Activated CD8-positive, alpha-beta memory T cell treated with anti-CD3 and anti-CD28 coated beads, Interleukin-2, amount 10 ng/mL, durations not matched to agents 7 days and 5 days (primary cell): ENCODE data around the gene PHLDA3. TPM values are rescaled to one million over a fixed set of nuclear protein-coding genes. Genes with fewer than 3 reads are reported as not detected.
A peak's percentile ranks its signal among the peaks of the same experiment; 100 is the strongest.

Source experiments
- ATAC-seq: fragments of 150-1000 bp; cut with Tn5 transposase; one replicate; pipeline ENCODE4 v1.10.0; 2021; ENCODE audit warnings: moderate library complexity
- CTCF ChIA-PET: fragments of 350-600 bp; sonication (Branson Sonifier 250); formaldehyde crosslinking; loops from one replicate; lab custom pipeline; 2021; ENCODE audit warnings: antibody characterized with exemption; lab: Charles Lee
- DNase-seq: peaks from one replicate; pipeline ENCODE4 v3.0.0-alpha.2; 2020
- H3K27ac Mint-ChIP-seq: one replicate; pipeline ENCODE4 v1.8.0; 2021; ENCODE audit warnings: mild to moderate bottlenecking, mixed read lengths
- H3K27me3 Mint-ChIP-seq: one replicate; pipeline ENCODE4 v1.8.0; 2021; ENCODE audit warnings: mixed read lengths
- H3K36me3 Mint-ChIP-seq: one replicate; pipeline ENCODE4 v1.8.0; 2021; ENCODE audit warnings: mild to moderate bottlenecking, mixed read lengths
- H3K4me1 Mint-ChIP-seq: one replicate; pipeline ENCODE4 v1.8.0; 2021; ENCODE audit warnings: mixed read lengths
- H3K4me3 Mint-ChIP-seq: one replicate; pipeline ENCODE4 v1.8.0; 2021; ENCODE audit warnings: mild to moderate bottlenecking, moderate library complexity, mixed read lengths
- H3K9me3 Mint-ChIP-seq: one replicate; pipeline ENCODE4 v1.8.0; 2022; ENCODE audit warnings: low read depth, mixed read lengths
- total RNA-seq, 2 experiments: library from RNA; stranded (reverse); gene quantifications; one replicate each; pipeline ENCODE4 v1.2.3, GENCODE V29; 2021

Gene PHLDA3
- total RNA-seq, 2 experiments from 2014 or later = 12.9 to 23.5 TPM

DNA sequence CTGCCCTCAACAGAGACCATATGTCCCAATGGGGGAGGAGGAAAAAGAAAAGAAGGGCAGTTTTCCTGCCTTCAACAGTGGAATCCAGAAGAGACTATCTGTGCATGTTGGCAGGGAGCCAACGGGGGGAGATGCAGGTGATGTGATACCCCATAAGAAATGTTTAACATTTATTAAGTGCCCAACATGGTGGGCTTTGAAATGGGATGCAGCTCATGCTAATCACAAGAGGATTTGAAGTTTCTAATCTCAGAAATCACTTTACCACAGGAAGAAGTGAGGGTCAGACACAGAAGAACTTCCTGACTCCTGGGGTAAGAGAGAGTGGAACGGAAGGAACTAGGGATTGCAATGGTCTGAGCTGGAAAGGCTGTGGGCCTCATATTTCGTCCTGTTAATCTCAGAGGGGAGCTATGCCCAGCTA, 21.7 kb upstream of the PHLDA3 start:
- CTCF ChIA-PET = interaction anchor here (1.4 to 17.6 kb wide), 3 partner anchors 9 to 43 kb away, joined by 5 to 597 read pairs (median 12); partner anchors contain the start of gene CSRP1
- H3K27me3 Mint-ChIP-seq = no peaks in the 10 kb centered on the region
- DNase-seq (no peak), ATAC-seq (no peak)
- H3K4me1 Mint-ChIP-seq = peaks cover 16% of the 10 kb centered on the region
- no peaks in the 10 kb centered on the region for H3K9me3 Mint-ChIP-seq
- H3K36me3 Mint-ChIP-seq = peaks cover 41% of the 10 kb centered on the region
- no peak overlapping the region for H3K4me3 Mint-ChIP-seq
- H3K27ac Mint-ChIP-seq = no peak overlapping the region

DNA sequence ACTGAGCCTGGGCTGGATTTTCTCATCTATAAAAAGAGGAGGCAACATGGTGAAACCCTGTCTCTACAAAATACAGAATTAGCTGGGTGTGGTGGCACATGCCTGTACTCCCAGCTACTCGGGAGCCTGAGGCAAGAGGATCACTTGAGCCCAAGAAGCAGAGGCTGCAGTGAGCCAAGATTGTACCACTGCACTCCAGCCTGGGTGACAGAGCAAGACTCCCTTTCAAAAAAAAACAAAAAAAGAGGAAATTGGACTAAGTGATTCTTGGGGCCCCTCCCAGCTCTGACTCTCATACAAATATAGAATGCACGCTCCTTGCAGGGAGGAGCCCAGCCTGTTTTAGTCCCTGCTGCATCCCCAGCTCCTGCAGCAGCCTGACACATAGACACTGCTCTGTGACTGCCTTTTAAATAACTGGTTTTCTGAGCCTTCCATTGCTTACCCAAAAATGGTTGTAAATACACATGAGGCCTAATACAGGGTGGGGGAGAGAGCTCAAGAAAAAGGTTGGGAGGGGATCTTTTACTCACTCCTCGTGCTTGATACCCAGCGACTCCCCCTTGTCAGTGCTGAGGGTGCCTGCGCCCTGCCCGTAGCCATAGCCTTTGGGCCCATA, 20.8 kb upstream of the PHLDA3 start:
- DNase-seq (no peak), ATAC-seq (no peak)
- Mint-ChIP-seq H3K27ac (no peak overlapping the region), H3K4me1 (peaks cover 16% of the 10 kb centered on the region), H3K9me3 (no peaks in the 10 kb centered on the region), H3K36me3 (peaks cover 35% of the 10 kb centered on the region), H3K27me3 (no peaks in the 10 kb centered on the region), H3K4me3 (no peak overlapping the region)
- CTCF ChIA-PET = interaction anchor here (2.7 to 17.6 kb wide), 2 partner anchors 8 to 17 kb away, joined by 12 to 597 read pairs; partner anchors contain the start of gene CSRP1

- H3K4me1 Mint-ChIP-seq = peaks cover 16% of the 10 kb centered on the region
- no peak for ATAC-seq
- H3K27me3 Mint-ChIP-seq = no peaks in the 10 kb centered on the region
- H3K9me3 Mint-ChIP-seq = no peaks in the 10 kb centered on the region
- CTCF ChIA-PET = interaction anchor here (1.2 to 17.6 kb wide), 2 partner anchors 9 to 18 kb away, joined by 3 to 597 read pairs; partner anchors contain the start of gene CSRP1
- no peak overlapping the region for H3K4me3 Mint-ChIP-seq
- H3K36me3 Mint-ChIP-seq = peaks cover 27% of the 10 kb centered on the region
- no peak overlapping the region for H3K27ac Mint-ChIP-seq
- no peak for DNase-seq
Observed at GRCh38 chr1:201488830-201489589, 20.0 kb upstream of the PHLDA3 start.

- ATAC-seq (no peak), DNase-seq (no peak)
- H3K27ac Mint-ChIP-seq = no peak overlapping the region
- no peak overlapping the region for H3K4me3 Mint-ChIP-seq
- H3K27me3 Mint-ChIP-seq = no peaks in the 10 kb centered on the region
- no peaks in the 10 kb centered on the region for H3K9me3 Mint-ChIP-seq
- peaks cover 16% of the 10 kb centered on the region for H3K4me1 Mint-ChIP-seq
- H3K36me3 Mint-ChIP-seq = peaks cover 17% of the 10 kb centered on the region
- CTCF ChIA-PET = interaction anchor here (1.2 to 17.6 kb wide), 4 partner anchors 8 to 341 kb away, joined by 3 to 597 read pairs (median 7); partner anchors contain the start of genes CSRP1 and IPO9
Observed at GRCh38 chr1:201487742-201488141, 18.8 kb upstream of the PHLDA3 start.

GRCh38 chr1:201486187-201486586, 17.2 kb upstream of the PHLDA3 start:
- no peak for ATAC-seq
- no peak overlapping the region for H3K27ac Mint-ChIP-seq
- H3K4me1 Mint-ChIP-seq = peaks cover 22% of the 10 kb centered on the region
- DNase-seq = no peak
- H3K4me3 Mint-ChIP-seq = no peak overlapping the region
- H3K27me3 Mint-ChIP-seq = peaks cover 7% of the 10 kb centered on the region
- CTCF ChIA-PET = interaction anchor here (1.2 to 17.6 kb wide), 4 partner anchors 21 to 51 kb away, joined by 3 to 597 read pairs (median 8); partner anchors contain the start of gene CSRP1
- peaks cover 17% of the 10 kb centered on the region for H3K36me3 Mint-ChIP-seq
- no peaks in the 10 kb centered on the region for H3K9me3 Mint-ChIP-seq

- Mint-ChIP-seq H3K4me1 (peaks cover 19% of the 10 kb centered on the region), H3K27ac (peak overlapping the region; percentile 15), H3K9me3 (no peaks in the 10 kb centered on the region), H3K27me3 (peaks cover 14% of the 10 kb centered on the region), H3K36me3 (peaks cover 17% of the 10 kb centered on the region), H3K4me3 (no peak overlapping the region)
- no peak for DNase-seq
- no peak for ATAC-seq
- CTCF ChIA-PET = interaction anchor here (0.7 to 17.6 kb wide), 3 partner anchors 22 to 50 kb away, joined by 3 to 597 read pairs (median 11); partner anchors contain the start of gene CSRP1
Observed at GRCh38 chr1:201485184-201485774, 16.3 kb upstream of the PHLDA3 start.

GRCh38 chr1:201483373-201483949, 14.5 kb upstream of the PHLDA3 start:
- no peak for ATAC-seq

GRCh38 chr1:201482755-201483154, 13.8 kb upstream of the PHLDA3 start:
- Mint-ChIP-seq H3K4me3 (no peak overlapping the region), H3K36me3 (peaks cover 8% of the 10 kb centered on the region)

More at GRCh38 chr1:201483373-201483949, 14.5 kb upstream of the PHLDA3 start:
- DNase-seq = no peak
- peaks cover 25% of the 10 kb centered on the region for H3K4me1 Mint-ChIP-seq
- CTCF ChIA-PET = interaction anchor here (1.7 to 17.6 kb wide), 8 partner anchors 13 to 77 kb away, joined by 5 to 597 read pairs (median 25); partner anchors contain the start of genes CSRP1 and PHLDA3
- H3K27me3 Mint-ChIP-seq = peaks cover 14% of the 10 kb centered on the region
- H3K4me3 Mint-ChIP-seq = no peak overlapping the region
- H3K27ac Mint-ChIP-seq = no peak overlapping the region
- H3K9me3 Mint-ChIP-seq = no peaks in the 10 kb centered on the region
- H3K36me3 Mint-ChIP-seq = peaks cover 13% of the 10 kb centered on the region

DNA sequence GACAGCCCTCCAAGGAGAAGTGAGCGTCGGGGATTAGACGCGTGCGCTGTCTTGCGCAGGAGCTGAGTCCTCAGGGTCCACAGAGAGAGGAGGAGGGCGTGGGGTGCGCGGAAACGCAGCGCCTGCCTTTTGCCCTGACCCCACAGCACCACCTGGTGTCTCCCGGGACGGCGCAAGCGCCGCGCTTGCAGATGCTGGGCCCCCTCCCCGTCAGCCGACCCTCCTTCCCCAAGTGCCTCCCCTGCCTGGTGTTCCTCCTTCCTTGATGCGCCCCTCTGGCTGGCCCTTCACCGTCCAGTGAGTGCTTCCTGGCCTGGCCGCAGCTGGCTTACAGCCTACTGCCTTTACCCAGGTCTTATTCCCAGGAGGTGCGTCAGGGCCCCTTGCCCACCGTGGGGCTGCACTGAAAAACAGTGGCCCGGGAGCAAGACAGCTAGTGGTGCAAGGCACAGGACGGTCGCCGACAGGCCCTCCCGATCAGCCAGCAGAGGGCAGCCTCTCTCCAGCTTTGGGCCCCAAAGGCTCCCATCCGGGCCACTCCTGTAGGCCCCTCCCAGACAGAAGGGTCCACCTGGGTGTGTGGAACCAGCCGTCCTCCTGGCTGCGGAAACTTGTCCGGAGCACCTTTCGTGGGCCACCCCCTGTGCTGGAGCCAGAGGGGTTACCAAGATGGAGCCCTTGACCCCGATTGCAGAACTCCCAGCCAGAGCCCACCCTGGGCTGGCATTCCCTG, 12.9 kb upstream of the PHLDA3 start:
- H3K27me3 Mint-ChIP-seq = peaks cover 16% of the 10 kb centered on the region
- peak; percentile 80 for ATAC-seq
- CTCF ChIA-PET = interaction anchor here (0.9 to 17.6 kb wide), 27 partner anchors 9 to 314 kb away, joined by 3 to 597 read pairs (median 6); partner anchors contain the start of genes CSRP1 and PHLDA3
- peak overlapping the region; percentile 67 for H3K4me3 Mint-ChIP-seq
- peaks cover 28% of the 10 kb centered on the region for H3K4me1 Mint-ChIP-seq
- H3K9me3 Mint-ChIP-seq = no peaks in the 10 kb centered on the region
- peaks cover 2% of the 10 kb centered on the region for H3K36me3 Mint-ChIP-seq
- peak; percentile 89 for DNase-seq
- H3K27ac Mint-ChIP-seq = no peak overlapping the region

More at GRCh38 chr1:201482755-201483154, 13.8 kb upstream of the PHLDA3 start:
- DNase-seq = no peak
- no peak for ATAC-seq
- CTCF ChIA-PET = interaction anchor here (1.0 to 17.6 kb wide), 15 partner anchors 8 to 313 kb away, joined by 3 to 597 read pairs (median 11); partner anchors contain the start of genes CSRP1 and PHLDA3
- peaks cover 25% of the 10 kb centered on the region for H3K4me1 Mint-ChIP-seq
- H3K27ac Mint-ChIP-seq = no peak overlapping the region
- H3K9me3 Mint-ChIP-seq = no peaks in the 10 kb centered on the region
- H3K27me3 Mint-ChIP-seq = peaks cover 14% of the 10 kb centered on the region

GRCh38 chr1:201481004-201481380, 12.0 kb upstream of the PHLDA3 start:
- H3K27ac Mint-ChIP-seq = no peak overlapping the region
- H3K4me3 Mint-ChIP-seq = peak overlapping the region; percentile 67
- CTCF ChIA-PET = interaction anchor here (0.9 to 17.6 kb wide), 20 partner anchors 10 to 77 kb away, joined by 3 to 597 read pairs (median 8); partner anchors contain the start of genes CSRP1 and PHLDA3
- H3K9me3 Mint-ChIP-seq = no peaks in the 10 kb centered on the region
- H3K4me1 Mint-ChIP-seq = peaks cover 33% of the 10 kb centered on the region
- ATAC-seq = no peak
- no peaks in the 10 kb centered on the region for H3K36me3 Mint-ChIP-seq
- DNase-seq = no peak
- peaks cover 20% of the 10 kb centered on the region for H3K27me3 Mint-ChIP-seq

DNA sequence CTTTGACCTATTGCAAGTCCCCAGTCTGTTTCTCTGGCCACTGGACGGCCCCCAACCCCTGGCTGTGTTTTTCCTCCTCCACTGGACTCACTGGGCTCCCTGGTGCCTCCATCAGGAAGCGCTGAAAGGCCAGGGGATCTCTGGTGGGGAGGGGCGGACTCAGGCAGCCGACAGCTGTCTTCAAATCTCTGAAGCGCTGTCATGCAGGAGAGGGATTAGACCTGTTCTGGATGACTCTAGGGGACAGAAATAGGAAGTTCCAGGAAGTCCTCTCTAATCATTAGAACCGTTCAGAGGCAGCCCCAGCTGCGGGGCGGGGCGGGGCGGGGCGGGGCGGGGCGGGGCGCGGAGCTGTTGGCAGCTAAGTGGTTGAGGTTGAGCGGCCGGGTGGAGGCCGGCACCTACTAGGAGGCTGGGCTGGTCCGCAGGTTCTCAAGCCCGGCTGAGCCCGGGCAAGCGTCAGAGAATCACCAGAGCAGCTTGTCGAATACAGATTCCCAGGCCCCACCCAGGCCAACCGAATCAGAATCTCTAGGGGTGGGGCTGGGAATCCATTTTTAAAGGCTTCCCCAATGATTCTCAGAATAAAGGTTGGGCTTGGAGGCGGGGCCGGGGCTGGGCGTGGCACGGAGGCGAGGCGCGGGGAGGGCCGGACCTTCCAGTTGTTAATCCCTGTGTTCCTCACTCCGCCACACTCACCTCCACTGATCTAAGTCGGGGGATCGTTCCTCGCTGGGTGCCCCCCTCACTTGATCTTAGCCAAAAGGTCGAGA, 11.4 kb upstream of the PHLDA3 start:
- peak; percentile 87 for DNase-seq
- Mint-ChIP-seq H3K9me3 (no peaks in the 10 kb centered on the region), H3K27ac (peak overlapping the region; percentile 61), H3K36me3 (no peaks in the 10 kb centered on the region), H3K4me3 (peak overlapping the region; percentile 67), H3K27me3 (peaks cover 25% of the 10 kb centered on the region), H3K4me1 (peaks cover 37% of the 10 kb centered on the region)
- CTCF ChIA-PET = interaction anchor here (0.8 to 17.6 kb wide), 13 partner anchors 8 to 130 kb away, joined by 3 to 597 read pairs (median 10); partner anchors contain the start of genes CSRP1 and PHLDA3
- peak; percentile 79 for ATAC-seq
